Suprapubic skin (tissue), 3 donors: ENCODE data around the gene TESMIN.

ENCODE experiments used
- EP300 ChIP-seq: sonication (generic); formaldehyde crosslinking; IDR thresholded peaks from one replicate; pipeline ENCODE4 v1.6.1; 2017; ENCODE audit warnings: antibody characterized with exemption
- POLR2A ChIP-seq, 2 donors: fragments of 450-650 bp; IDR thresholded peaks; one replicate each; pipeline ENCODE4 v1.6.1; 2017; ENCODE audit warnings: antibody characterized with exemption in 2 of 2, mild to moderate bottlenecking in 2 of 2, moderate library complexity in 2 of 2
- TF ChIP-seq, protein P1 (sequence below), 2 donors: fragments of 200-600 bp in 1 of 2; fragments of 450-650 bp in 1 of 2; sonication (generic) in 1 of 2; IDR thresholded peaks; one replicate each; pipeline ENCODE4 v1.5.1; 2016 to 2019; ENCODE audit warnings: antibody characterized with exemption in 2 of 2, mild to moderate bottlenecking in 1 of 2, moderate library complexity in 1 of 2

- TF ChIP-seq POLR2A (IDR thresholded peaks at IDR 0.05) (no peak), EP300 (no peak)
- TF ChIP-seq, protein P1, sequence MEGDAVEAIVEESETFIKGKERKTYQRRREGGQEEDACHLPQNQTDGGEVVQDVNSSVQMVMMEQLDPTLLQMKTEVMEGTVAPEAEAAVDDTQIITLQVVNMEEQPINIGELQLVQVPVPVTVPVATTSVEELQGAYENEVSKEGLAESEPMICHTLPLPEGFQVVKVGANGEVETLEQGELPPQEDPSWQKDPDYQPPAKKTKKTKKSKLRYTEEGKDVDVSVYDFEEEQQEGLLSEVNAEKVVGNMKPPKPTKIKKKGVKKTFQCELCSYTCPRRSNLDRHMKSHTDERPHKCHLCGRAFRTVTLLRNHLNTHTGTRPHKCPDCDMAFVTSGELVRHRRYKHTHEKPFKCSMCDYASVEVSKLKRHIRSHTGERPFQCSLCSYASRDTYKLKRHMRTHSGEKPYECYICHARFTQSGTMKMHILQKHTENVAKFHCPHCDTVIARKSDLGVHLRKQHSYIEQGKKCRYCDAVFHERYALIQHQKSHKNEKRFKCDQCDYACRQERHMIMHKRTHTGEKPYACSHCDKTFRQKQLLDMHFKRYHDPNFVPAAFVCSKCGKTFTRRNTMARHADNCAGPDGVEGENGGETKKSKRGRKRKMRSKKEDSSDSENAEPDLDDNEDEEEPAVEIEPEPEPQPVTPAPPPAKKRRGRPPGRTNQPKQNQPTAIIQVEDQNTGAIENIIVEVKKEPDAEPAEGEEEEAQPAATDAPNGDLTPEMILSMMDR (IDR thresholded peaks at IDR 0.05) = no peak
Observed at GRCh38 chr11:68766786-68767185, 15.5 kb upstream of the TESMIN start.
